Endothelial cell of umbilical vein (primary cell): Measurements from ENCODE around the gene NTN4. TPM values are rescaled to one million over a fixed set of nuclear protein-coding genes. Genes with fewer than 3 reads are reported as not detected.

Source experiments
- BruUV-seq: library from RNA; stranded (reverse); fragments of 400-500 nt; replicated peaks from 2 replicates; lab custom pipeline; 2021; lab: Mats Ljungman, UMichigan
- CTCF ChIA-PET: fragments of 300-600, 350-600 bp; sonication (Branson Sonifier 250); formaldehyde crosslinking; loops from one replicate; lab custom pipeline; 2021; ENCODE audit warnings: antibody characterized with exemption, inconsistent platforms; lab: Charles Lee
- POLR2A ChIA-PET: fragments of 300-600, 350-600 bp; sonication (Branson Sonifier 250); formaldehyde crosslinking; loops from one replicate; lab custom pipeline; 2021; ENCODE audit warnings: antibody characterized with exemption, inconsistent platforms; lab: Charles Lee
- DNase-seq: peaks from one replicate; pipeline ENCODE4 v3.0.0-alpha.2; 2011; ENCODE audit warnings: low read depth, low spot score
- FAIRE-seq: peaks from 2 replicates; lab custom pipeline; 2011; peaks lifted over from hg19 to GRCh38; lab: Jason Lieb, UNC
- H2AFZ ChIP-seq: 2 replicates; pipeline ENCODE4 v1.6.0; 2012; ENCODE audit warnings: low read depth, low read length, control low read depth, inconsistent platforms
- H3K27ac ChIP-seq: 2 replicates; pipeline ENCODE4 v1.5.1; 2011; ENCODE audit warnings: low read depth, mild to moderate bottlenecking, control low read depth, low read length, moderate library complexity; ENCODE audit not compliant: insufficient read depth
- H3K27me3 ChIP-seq, 2 experiments: 2 replicates each; pipeline versions ENCODE4 v1.6.0 to v1.6.1; 2011; ENCODE audit warnings: low read length in 2 of 2, mixed read lengths in 1 of 2; ENCODE audit not compliant: control insufficient read depth in 2 of 2, insufficient read depth in 2 of 2
- H3K36me3 ChIP-seq, 2 experiments: 2 replicates in 1 of 2; 3 replicates in 1 of 2; pipeline ENCODE4 v1.5.1; 2011; ENCODE audit warnings: low read length in 2 of 2, mild to moderate bottlenecking in 1 of 2, moderate library complexity in 1 of 2; ENCODE audit not compliant: control insufficient read depth in 2 of 2, insufficient read depth in 2 of 2; ENCODE audit errors: extremely low read depth in 1 of 2
- H3K4me1 ChIP-seq: 3 replicates; pipeline ENCODE4 v1.5.1; 2011; ENCODE audit warnings: mild to moderate bottlenecking, low read length; ENCODE audit not compliant: control insufficient read depth, insufficient read depth; ENCODE audit errors: extremely low read depth
- H3K4me2 ChIP-seq: 2 replicates; pipeline ENCODE4 v1.6.1; 2011; ENCODE audit warnings: low read length, control low read depth, mixed read lengths; ENCODE audit not compliant: insufficient read depth
- H3K4me3 ChIP-seq, 3 experiments: fragments of 200-600 bp in 1 of 3; sonication (generic), shearing (Covaris generic) in 1 of 3; replicated peaks in 1 of 3; 2 replicates each; pipeline ENCODE4 v1.5.1; 2011 to 2016; ENCODE audit warnings: control low read depth in 3 of 3, low read length in 3 of 3, mild to moderate bottlenecking in 2 of 3, inconsistent platforms in 1 of 3, low read depth in 1 of 3, moderate library complexity in 1 of 3; ENCODE audit not compliant: insufficient read depth in 1 of 3
- H3K79me2 ChIP-seq: 2 replicates; pipeline ENCODE4 v1.6.0; 2012; ENCODE audit warnings: low read length, inconsistent platforms; ENCODE audit not compliant: control insufficient read depth, insufficient read depth
- H3K9ac ChIP-seq: replicated peaks from 2 replicates; pipeline ENCODE3; 2011; ENCODE audit warnings: low read length, control low read depth; ENCODE audit not compliant: insufficient read depth; ENCODE audit errors: extremely low read depth
- H3K9me1 ChIP-seq: replicated peaks from 3 replicates; pipeline ENCODE4 v1.6.0; 2011; ENCODE audit warnings: mild to moderate bottlenecking, low read length; ENCODE audit not compliant: control insufficient read depth, insufficient read depth; ENCODE audit errors: extremely low read depth
- H3K9me3 ChIP-seq: replicated peaks from 2 replicates; pipeline ENCODE4 v1.5.1; 2012; ENCODE audit warnings: low read length, inconsistent platforms; ENCODE audit not compliant: control insufficient read depth, insufficient read depth
- H4K20me1 ChIP-seq: replicated peaks from 2 replicates; pipeline ENCODE3; 2011; ENCODE audit warnings: mild to moderate bottlenecking, low read length; ENCODE audit not compliant: control insufficient read depth, insufficient read depth; ENCODE audit errors: extremely low read depth
- EZH2 ChIP-seq: IDR thresholded peaks from 2 replicates; pipeline ENCODE4 v1.6.1; 2012; ENCODE audit warnings: borderline replicate concordance, low read depth, mild to moderate bottlenecking, moderate library complexity, low read length, inconsistent platforms; ENCODE audit not compliant: severe bottlenecking
- FOS ChIP-seq: IDR thresholded peaks from 2 replicates; pipeline ENCODE4 v1.6.1; 2011; ENCODE audit warnings: mild to moderate bottlenecking, low read length, moderate library complexity, borderline replicate concordance; ENCODE audit not compliant: insufficient read depth
- GATA2 ChIP-seq: IDR thresholded peaks from 2 replicates; pipeline ENCODE4 v1.7.0; 2011; ENCODE audit warnings: low read depth, mild to moderate bottlenecking, moderate library complexity, mixed read lengths, low read length; ENCODE audit not compliant: insufficient read length, insufficient read depth
- JUN ChIP-seq: IDR thresholded peaks from 2 replicates; pipeline ENCODE4 v1.6.1; 2011; ENCODE audit warnings: borderline replicate concordance, low read depth; ENCODE audit not compliant: insufficient read length, insufficient read depth
- POLR2A ChIP-seq: IDR thresholded peaks from 2 replicates; pipeline ENCODE4 v1.6.1; 2012; ENCODE audit warnings: low read depth, mild to moderate bottlenecking, control low read depth, low read length
- POLR2AphosphoS5 ChIP-seq: IDR thresholded peaks from 2 replicates; pipeline ENCODE4 v1.6.1; 2012; ENCODE audit warnings: low read depth, mild to moderate bottlenecking, control low read depth, low read length, moderate library complexity; ENCODE audit not compliant: insufficient read depth
- dilution Hi-C: fragments of 300-500 bp; cut with MboI; formaldehyde crosslinking; loops from one replicate; pipeline ENCODE4 v1.15.0; 2019; ENCODE audit warnings: low sequenced_read_pairs; ENCODE audit not compliant: extremely low pct_ligation_motif_present
- intact Hi-C: fragments of 100-400 bp; cut with micrococcal nuclease; formaldehyde crosslinking; loops from one replicate; pipeline ENCODE4 v1.10.0; 2022
- polyA plus RNA-seq, 4 experiments: library from polyadenylated mRNA; depleted of rRNA in 3 of 4; stranded (reverse) in 3 of 4; unstranded in 1 of 4; fragments of >200 nt; gene quantifications; 2 replicates each; pipeline versions ENCODE4 v1.2.1 to v1.2.3, GENCODE V29; 2011 to 2012; ENCODE audit warnings: missing spikeins in 1 of 4
- total RNA-seq: library from RNA; stranded (reverse); gene quantifications from 2 replicates; pipeline ENCODE4 v1.2.3, GENCODE V29; 2021
- TF ChIP-seq, protein P1 (sequence below): IDR thresholded peaks from 2 replicates; pipeline ENCODE4 v1.6.1; 2011; ENCODE audit not compliant: insufficient read depth, insufficient read length
- TF ChIP-seq, protein P2 (sequence below), 2 donors: IDR thresholded peaks; 1 replicate in 1 of 2; 2 replicates in 1 of 2; pipeline ENCODE4 v1.5.1; 2011; ENCODE audit warnings: low read length in 2 of 2, mild to moderate bottlenecking in 2 of 2, moderate library complexity in 2 of 2, control low read depth in 1 of 2, inconsistent platforms in 1 of 2, low read depth in 1 of 2; ENCODE audit not compliant: insufficient read depth in 1 of 2; ENCODE audit errors: extremely low read depth in 1 of 2

The NTN4 gene
- total and polyA plus RNA-seq, 2 donors (not counting 3 experiments of a cell fraction or from before 2014, with no cell fraction given), result 120 to 317 TPM

DNA sequence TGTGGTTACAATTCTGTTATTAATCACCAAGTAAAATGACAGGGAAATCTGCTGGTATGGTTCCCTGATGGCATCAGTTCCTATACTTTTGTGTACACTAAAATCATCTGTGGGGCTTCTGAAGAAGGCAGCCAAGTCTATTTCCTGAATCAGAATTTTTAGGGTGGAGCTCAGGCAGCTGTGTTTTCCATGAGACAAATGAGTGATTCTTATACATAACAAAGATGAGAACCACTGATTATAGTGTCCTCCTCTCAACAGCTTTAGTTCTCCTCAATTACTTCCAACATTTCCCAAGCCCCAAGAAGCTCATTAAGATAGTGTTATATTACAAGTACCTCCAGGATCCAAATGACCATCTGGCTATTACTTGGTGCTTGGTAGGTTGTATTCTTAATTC is 174.8 kb downstream of the NTN4 start:
- no TSS peak for BruUV-seq
- Histone ChIP-seq H3K4me3 (no peak overlapping the region), H3K9me1 (no peaks in the 10 kb centered on the region), H3K9me3 (no peaks in the 10 kb centered on the region), H3K79me2 (no peaks in the 10 kb centered on the region), H3K27ac (peak overlapping the region; percentile 8), H3K9ac (no peak overlapping the region), H3K27me3 (no peaks in the 10 kb centered on the region), H2AFZ (no peak overlapping the region), H3K4me2 (no peak overlapping the region), H3K36me3 (no peaks in the 10 kb centered on the region), H4K20me1 (no peaks in the 10 kb centered on the region), H3K4me1 (peaks cover 17% of the 10 kb centered on the region)
- intact Hi-C loops, result no loop called here
- dilution Hi-C loops, result no loop called here
- ChIA-PET CTCF (interaction anchor here (1.0 to 1.6 kb wide), 4 partner anchors 12 to 41 kb away, joined by 3 to 5 read pairs (median 4); no protein-coding TSS in a partner anchor), POLR2A (no interaction called here)
- peak; percentile 75 for FAIRE-seq
- TF ChIP-seq POLR2A (peak; percentile 29), EZH2 (no peak), FOS (peak; percentile 8)
- peak; percentile 93 for DNase-seq

DNA sequence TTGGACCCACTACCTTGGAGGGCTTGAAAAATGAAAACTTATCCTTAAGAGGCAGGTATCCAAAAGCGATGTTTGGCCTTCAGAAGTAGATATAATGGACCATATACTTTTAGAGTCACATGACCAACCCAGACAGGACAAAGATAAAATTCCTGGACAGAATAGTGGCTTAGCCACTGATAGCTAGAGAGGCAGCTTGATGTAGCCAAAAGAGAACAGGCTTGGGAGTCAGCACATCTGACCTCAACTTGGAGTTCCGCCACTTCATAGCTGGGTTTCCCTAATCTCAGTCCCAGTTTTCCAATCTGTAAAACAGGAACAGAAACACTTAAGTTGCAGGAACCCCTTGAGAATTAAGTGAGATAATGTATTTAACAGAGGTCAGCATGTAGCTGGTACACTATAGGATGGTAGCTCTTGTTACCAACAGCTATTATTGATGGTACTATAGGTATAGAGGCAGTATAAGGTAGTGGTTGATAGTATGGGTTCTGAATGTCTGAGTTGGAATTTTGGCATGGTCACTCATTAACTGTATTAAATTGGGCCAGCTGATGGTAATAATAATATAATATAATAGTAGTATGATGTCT is 176.1 kb downstream of the NTN4 start:
- Histone ChIP-seq H3K27ac (no peak overlapping the region), H3K9me3 (no peaks in the 10 kb centered on the region), H2AFZ (no peak overlapping the region), H3K4me2 (no peak overlapping the region), H3K27me3 (no peaks in the 10 kb centered on the region), H3K9ac (no peak overlapping the region), H4K20me1 (no peaks in the 10 kb centered on the region), H3K9me1 (no peaks in the 10 kb centered on the region), H3K4me1 (peaks cover 22% of the 10 kb centered on the region), H3K4me3 (no peak overlapping the region), H3K79me2 (no peaks in the 10 kb centered on the region), H3K36me3 (no peaks in the 10 kb centered on the region)
- CTCF ChIA-PET, result interaction anchor here (1.6 kb wide), 1 partner anchor 33 kb away, joined by 5 read pairs; no protein-coding TSS in a partner anchor
- intact Hi-C loops (no loop called here), dilution Hi-C loops (no loop called here)
- BruUV-seq, result no TSS peak
- FAIRE-seq (no peak), DNase-seq (no peak)
- POLR2A ChIA-PET, result no interaction called here
- TF ChIP-seq, protein P1, sequence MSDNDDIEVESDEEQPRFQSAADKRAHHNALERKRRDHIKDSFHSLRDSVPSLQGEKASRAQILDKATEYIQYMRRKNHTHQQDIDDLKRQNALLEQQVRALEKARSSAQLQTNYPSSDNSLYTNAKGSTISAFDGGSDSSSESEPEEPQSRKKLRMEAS, result no peak
- TF ChIP-seq, protein P2, sequence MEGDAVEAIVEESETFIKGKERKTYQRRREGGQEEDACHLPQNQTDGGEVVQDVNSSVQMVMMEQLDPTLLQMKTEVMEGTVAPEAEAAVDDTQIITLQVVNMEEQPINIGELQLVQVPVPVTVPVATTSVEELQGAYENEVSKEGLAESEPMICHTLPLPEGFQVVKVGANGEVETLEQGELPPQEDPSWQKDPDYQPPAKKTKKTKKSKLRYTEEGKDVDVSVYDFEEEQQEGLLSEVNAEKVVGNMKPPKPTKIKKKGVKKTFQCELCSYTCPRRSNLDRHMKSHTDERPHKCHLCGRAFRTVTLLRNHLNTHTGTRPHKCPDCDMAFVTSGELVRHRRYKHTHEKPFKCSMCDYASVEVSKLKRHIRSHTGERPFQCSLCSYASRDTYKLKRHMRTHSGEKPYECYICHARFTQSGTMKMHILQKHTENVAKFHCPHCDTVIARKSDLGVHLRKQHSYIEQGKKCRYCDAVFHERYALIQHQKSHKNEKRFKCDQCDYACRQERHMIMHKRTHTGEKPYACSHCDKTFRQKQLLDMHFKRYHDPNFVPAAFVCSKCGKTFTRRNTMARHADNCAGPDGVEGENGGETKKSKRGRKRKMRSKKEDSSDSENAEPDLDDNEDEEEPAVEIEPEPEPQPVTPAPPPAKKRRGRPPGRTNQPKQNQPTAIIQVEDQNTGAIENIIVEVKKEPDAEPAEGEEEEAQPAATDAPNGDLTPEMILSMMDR (IDR thresholded peaks at IDR 0.05; ENCODE audit: extremely low read depth in 1 of 2, insufficient read depth in 1 of 2, low read depth in 1 of 2, low read length in 2 of 2), result no peak
- no peak for TF ChIP-seq POLR2AphosphoS5
- TF ChIP-seq EZH2, result no peak
- no peak for TF ChIP-seq JUN
- TF ChIP-seq POLR2A, result no peak
- no peak for TF ChIP-seq GATA2
